GM12878 (cell line): ENCODE results near the gene KCND2. TPM values are rescaled to one million over a fixed set of nuclear protein-coding genes. Genes with fewer than 3 reads are reported as not detected.

Source experiments
- ATAC-seq: fragments of 200-7000 bp; cut with Tn5 transposase; 3 replicates; pipeline ENCODE4 v1.9.1; 2020; ENCODE audit warnings: mild to moderate bottlenecking, moderate library complexity
- BruUV-seq: library from RNA; stranded (reverse); fragments of 400-500 nt; replicated peaks from 2 replicates; lab custom pipeline; 2021; lab: Mats Ljungman, UMichigan
- CTCF ChIA-PET: fragments of 300-600 bp; sonication (Branson Sonifier 250); formaldehyde crosslinking; extraction: SDS; loops from one replicate; lab custom pipeline; 2021; ENCODE audit warnings: inconsistent platforms; lab: Yijun Ruan, JAX
- POLR2A ChIA-PET: fragments of 350-600 bp; formaldehyde crosslinking; extraction: SDS; loops from one replicate; lab custom pipeline; 2021; ENCODE audit warnings: inconsistent platforms; lab: Charles Lee
- RAD21 ChIA-PET: fragments of 300-600 bp; sonication (Branson Sonifier 250); formaldehyde crosslinking; loops from one replicate; lab custom pipeline; 2023; ENCODE audit warnings: antibody characterized with exemption; ENCODE audit not compliant: unreplicated experiment; lab: Charles Lee
- SMC1A ChIA-PET: fragments of 300-600 bp; sonication (Branson Sonifier 250); formaldehyde crosslinking; loops from one replicate; lab custom pipeline; 2023; ENCODE audit not compliant: unreplicated experiment, uncharacterized antibody; lab: Charles Lee
- DNase-seq: peaks from one replicate; pipeline ENCODE4 v3.0.0-alpha.2; 2011; ENCODE audit warnings: low read depth, low spot score
- FAIRE-seq: peaks from 3 replicates; lab custom pipeline; 2011; peaks lifted over from hg19 to GRCh38; lab: Jason Lieb, UNC
- H2AFZ ChIP-seq: 2 replicates; pipeline ENCODE4 v1.6.0; 2011; ENCODE audit warnings: low read depth, low read length, control low read depth; ENCODE audit not compliant: control insufficient read depth
- H3K27ac ChIP-seq: 2 replicates; pipeline ENCODE4 v1.5.1; 2011; ENCODE audit warnings: control low read depth; ENCODE audit not compliant: control insufficient read depth, insufficient read depth
- H3K27me3 ChIP-seq, 2 experiments: replicated peaks in 1 of 2; 2 replicates each; pipeline versions ENCODE4 v1.6.0 to v1.6.1; 2011; ENCODE audit warnings: low read length in 1 of 2; ENCODE audit not compliant: control insufficient read depth in 2 of 2, insufficient read depth in 2 of 2
- H3K36me3 ChIP-seq, 2 experiments: 2 replicates each; pipeline ENCODE4 v1.5.1; 2011; ENCODE audit warnings: low read length in 1 of 2; ENCODE audit not compliant: control insufficient read depth in 2 of 2, insufficient read depth in 2 of 2
- H3K4me1 ChIP-seq: 2 replicates; pipeline ENCODE4 v1.6.1; 2011; ENCODE audit warnings: mild to moderate bottlenecking, low read length, moderate library complexity, mixed read lengths; ENCODE audit not compliant: control insufficient read depth, insufficient read depth
- H3K4me2 ChIP-seq: 2 replicates; pipeline ENCODE4 v1.6.0; 2011; ENCODE audit warnings: control low read depth; ENCODE audit not compliant: control insufficient read depth, insufficient read depth
- H3K4me3 ChIP-seq: fragments of 200-600 bp; sonication (generic); 2 replicates; pipeline ENCODE4 v1.5.1; 2016
- H3K79me2 ChIP-seq: 2 replicates; pipeline ENCODE4 v1.6.0; 2011; ENCODE audit warnings: low read length; ENCODE audit not compliant: control insufficient read depth, insufficient read depth
- H3K9ac ChIP-seq: 2 replicates; pipeline ENCODE4 v1.8.0; 2011; ENCODE audit warnings: low read length, control low read depth, mixed read lengths; ENCODE audit not compliant: control insufficient read depth, insufficient read depth
- H3K9me3 ChIP-seq: replicated peaks from 3 replicates; pipeline ENCODE4 v1.5.1; 2011; ENCODE audit warnings: mild to moderate bottlenecking, low read length; ENCODE audit not compliant: control insufficient read depth, insufficient read depth
- H4K20me1 ChIP-seq: 2 replicates; pipeline ENCODE4 v1.6.0; 2011; ENCODE audit not compliant: control insufficient read depth, insufficient read depth
- CEBPZ ChIP-seq: fragments of 150-350 bp; IDR thresholded peaks from 2 replicates; pipeline ENCODE4 v1.6.1; 2016; ENCODE audit warnings: low read depth, low read length
- GATAD2B ChIP-seq: fragments of 450-650 bp; conservative IDR thresholded peaks from 2 replicates; pipeline ENCODE4 v1.6.1; 2017; ENCODE audit warnings: low read depth, mild to moderate bottlenecking, moderate library complexity
- MYC ChIP-seq: IDR thresholded peaks from 2 replicates; pipeline ENCODE4 v1.6.1; 2011; ENCODE audit warnings: mild to moderate bottlenecking, low read length, moderate library complexity, inconsistent platforms; ENCODE audit not compliant: insufficient read depth, insufficient replicate concordance, insufficient read length, severe bottlenecking
- PML ChIP-seq: IDR thresholded peaks from 2 replicates; pipeline ENCODE4 v1.6.1; 2012; ENCODE audit warnings: low read length, inconsistent platforms
- RBBP5 ChIP-seq: fragments of 200-600 bp; sonication (generic); conservative IDR thresholded peaks from 2 replicates; pipeline ENCODE4 v1.6.1; 2016
- SIN3A ChIP-seq: IDR thresholded peaks from 2 replicates; pipeline ENCODE4 v1.6.1; 2012; ENCODE audit warnings: low read depth, low read length, improper control_type of control experiment
- in situ Hi-C: fragments of 300-500 bp; cut with MboI; formaldehyde crosslinking; loops from 9 replicates; pipeline ENCODE4 v1.14.3; 2018; ENCODE audit warnings: mixed read lengths
- intact Hi-C: fragments of 100-400 bp; cut with micrococcal nuclease; formaldehyde crosslinking; loops from one replicate; pipeline ENCODE4 v1.14.2; 2022; ENCODE audit not compliant: unreplicated experiment
- polyA plus RNA-seq, 11 experiments: library from polyadenylated mRNA; depleted of rRNA in 4 of 11; unstranded in 6 of 11; stranded (reverse) in 5 of 11; fragments of >200 nt; fragmentation: Nextera tagmentation in 4 of 11; fragmentation: Illumina TruSeq in 1 of 11; extraction: Ambion mirVana in 4 of 11; extraction: Trizol in 1 of 11; gene quantifications; 1 replicate in 1 of 11; 2 replicates in 10 of 11; pipeline versions ENCODE4 v1.2.1 to v1.2.3, GENCODE V29; 2011 to 2016; ENCODE audit warnings: inconsistent platforms in 2 of 11, missing spikeins in 2 of 11, low read depth in 1 of 11
- total RNA-seq, 4 experiments: library from RNA; depleted of rRNA in 3 of 4; stranded (reverse); fragments of >200 nt in 3 of 4; fragmentation: Illumina TruSeq in 1 of 4; extraction: Trizol in 1 of 4; gene quantifications; 2 replicates each; pipeline versions ENCODE4 v1.2.1 to v1.2.3, GENCODE V29; 2013 to 2021
- TF ChIP-seq, protein P1 (sequence below): fragments of 450-650 bp; IDR thresholded peaks from 2 replicates; pipeline ENCODE4 v1.6.1; 2018; ENCODE audit warnings: borderline replicate concordance, mild to moderate bottlenecking; ENCODE audit not compliant: partially characterized antibody

The KCND2 gene
- total and polyA plus RNA-seq, 10 of the 15 experiments (the other 5 are each of a cell fraction or from before 2014, with no cell fraction given) = 3.6 to 22.3 (median 6.3) TPM

DNA sequence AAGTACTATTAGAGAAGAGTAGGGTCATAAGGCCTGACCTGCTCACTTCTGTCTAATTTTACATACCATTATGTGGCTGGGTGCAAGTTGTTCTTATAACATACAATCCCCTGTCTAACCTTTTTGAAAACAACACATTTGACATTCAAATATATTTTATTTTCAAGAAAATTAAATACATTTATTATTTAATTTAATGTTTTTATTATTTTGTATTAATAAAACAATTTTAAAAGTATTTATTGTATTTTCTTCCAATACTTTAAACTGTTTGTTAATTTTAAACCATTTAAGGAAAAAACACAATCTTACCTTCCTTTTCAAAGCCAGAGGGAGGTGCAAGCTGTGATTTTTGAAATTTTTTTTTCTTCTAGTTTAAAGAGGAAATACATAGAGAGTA is 232.8 kb downstream of the KCND2 start:
- FAIRE-seq = no peak
- SMC1A ChIA-PET = interaction anchor here (0.8 to 1.3 kb wide), 4 partner anchors 9 to 107 kb away, joined by 3 to 4 read pairs (median 4); no protein-coding TSS in a partner anchor
- TF ChIP-seq PML (no peak), RBBP5 (no peak), CEBPZ (no peak), SIN3A (no peak), MYC (no peak), GATAD2B (no peak)
- TF ChIP-seq, protein P1, sequence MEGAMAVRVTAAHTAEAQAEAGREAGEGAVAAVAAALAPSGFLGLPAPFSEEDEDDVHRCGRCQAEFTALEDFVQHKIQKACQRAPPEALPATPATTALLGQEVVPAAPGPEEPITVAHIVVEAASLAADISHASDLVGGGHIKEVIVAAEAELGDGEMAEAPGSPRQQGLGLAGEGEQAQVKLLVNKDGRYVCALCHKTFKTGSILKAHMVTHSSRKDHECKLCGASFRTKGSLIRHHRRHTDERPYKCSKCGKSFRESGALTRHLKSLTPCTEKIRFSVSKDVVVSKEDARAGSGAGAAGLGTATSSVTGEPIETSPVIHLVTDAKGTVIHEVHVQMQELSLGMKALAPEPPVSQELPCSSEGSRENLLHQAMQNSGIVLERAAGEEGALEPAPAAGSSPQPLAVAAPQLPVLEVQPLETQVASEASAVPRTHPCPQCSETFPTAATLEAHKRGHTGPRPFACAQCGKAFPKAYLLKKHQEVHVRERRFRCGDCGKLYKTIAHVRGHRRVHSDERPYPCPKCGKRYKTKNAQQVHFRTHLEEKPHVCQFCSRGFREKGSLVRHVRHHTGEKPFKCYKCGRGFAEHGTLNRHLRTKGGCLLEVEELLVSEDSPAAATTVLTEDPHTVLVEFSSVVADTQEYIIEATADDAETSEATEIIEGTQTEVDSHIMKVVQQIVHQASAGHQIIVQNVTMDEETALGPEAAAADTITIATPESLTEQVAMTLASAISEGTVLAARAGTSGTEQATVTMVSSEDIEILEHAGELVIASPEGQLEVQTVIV = no peak
- TF ChIP-seq, all 136 proteins: peak for 0
- ATAC-seq (no peak), DNase-seq (no peak)
- no peaks in the 10 kb centered on the region for H3K36me3 ChIP-seq
- H3K79me2 ChIP-seq = no peaks in the 10 kb centered on the region
- no peak overlapping the region for H2AFZ ChIP-seq
- POLR2A ChIA-PET = interaction anchor here (0.8 kb wide), 1 partner anchor 13 kb away, joined by 3 read pairs; no protein-coding TSS in a partner anchor
- intact Hi-C loops (no loop called here), in situ Hi-C loops (no loop called here)
- no peaks in the 10 kb centered on the region for H4K20me1 ChIP-seq
- H3K27ac ChIP-seq = no peak overlapping the region
- H3K4me2 ChIP-seq = no peak overlapping the region
- H3K9ac ChIP-seq = no peak overlapping the region
- CTCF ChIA-PET = interaction anchor here (1.1 to 2.2 kb wide), 4 partner anchors 9 to 570 kb away, joined by 3 to 7 read pairs (median 4); no protein-coding TSS in a partner anchor
- H3K4me1 ChIP-seq = no peaks in the 10 kb centered on the region
- no peak overlapping the region for H3K4me3 ChIP-seq
- BruUV-seq = no TSS peak
- RAD21 ChIA-PET = no interaction called here
- H3K9me3 ChIP-seq = no peaks in the 10 kb centered on the region
- H3K27me3 ChIP-seq = no peaks in the 10 kb centered on the region
